Activated T-helper 2 cell treated with anti-CD3 and anti-CD28 coated beads, Interferon-gamma antibody, Interleukin-2, Interleukin-4, amounts not matched to agents 10 μg/mL and 5 μg/mL and 100 μg/mL, durations not matched to agents 14 hours and 24 hours and 36 hours (primary cell): ENCODE results near the gene DNAJC7. TPM values are rescaled to one million over a fixed set of nuclear protein-coding genes. Genes with fewer than 3 reads are reported as not detected.

Experiments
- DNase-seq: peaks from one replicate; pipeline ENCODE4 v3.0.0; 2021; ENCODE audit warnings: low spot score
- H3K27ac Mint-ChIP-seq: one replicate; pipeline ENCODE4 v1.8.0; 2021; ENCODE audit warnings: mixed read lengths
- H3K27me3 Mint-ChIP-seq: one replicate; pipeline ENCODE4 v1.8.0; 2021; ENCODE audit warnings: low read depth, mixed read lengths
- H3K36me3 Mint-ChIP-seq: one replicate; pipeline ENCODE4 v1.8.0; 2021; ENCODE audit warnings: low read depth, mixed read lengths
- H3K4me1 Mint-ChIP-seq: one replicate; pipeline ENCODE4 v1.8.0; 2021; ENCODE audit warnings: low read depth, mixed read lengths
- H3K4me3 Mint-ChIP-seq: one replicate; pipeline ENCODE4 v1.8.0; 2021; ENCODE audit warnings: low read depth, mild to moderate bottlenecking, moderate library complexity, mixed read lengths
- H3K9me3 Mint-ChIP-seq: one replicate; pipeline ENCODE4 v1.8.0; 2021; ENCODE audit warnings: mixed read lengths
- intact Hi-C: fragments of 100-400 bp; cut with micrococcal nuclease; formaldehyde crosslinking; loops from one replicate; pipeline ENCODE4 v1.15.1; 2023
- total RNA-seq: library from RNA; stranded (reverse); gene quantifications from 2 replicates; pipeline ENCODE4 v1.2.3, GENCODE V29; 2022

Gene DNAJC7
- total RNA-seq, 1 donor from 2014 or later, result 115 TPM

GRCh38 chr17:41976142-41976768, 41.0 kb downstream of the DNAJC7 start:
- Mint-ChIP-seq H3K4me3 (no peak overlapping the region), H3K9me3 (no peaks in the 10 kb centered on the region), H3K27me3 (no peaks in the 10 kb centered on the region), H3K4me1 (peaks cover 4% of the 10 kb centered on the region), H3K36me3 (peaks cover 75% of the 10 kb centered on the region), H3K27ac (no peak overlapping the region)
- DNase-seq, result no peak
- intact Hi-C loops, result no loop called here

- no peak overlapping the region for H3K27ac Mint-ChIP-seq
- H3K9me3 Mint-ChIP-seq, result no peaks in the 10 kb centered on the region
- peaks cover 8% of the 10 kb centered on the region for H3K4me1 Mint-ChIP-seq
- no peak for DNase-seq
- H3K36me3 Mint-ChIP-seq, result peaks cover 74% of the 10 kb centered on the region
- no peak overlapping the region for H3K4me3 Mint-ChIP-seq
- intact Hi-C loops, result no loop called here
- H3K27me3 Mint-ChIP-seq, result no peaks in the 10 kb centered on the region
These were observed 41.8 kb downstream of the DNAJC7 start for GRCh38 chr17:41975099-41976083.

GRCh38 chr17:41974658-41975057, 42.6 kb downstream of the DNAJC7 start:
- Mint-ChIP-seq H3K27me3 (no peaks in the 10 kb centered on the region), H3K27ac (no peak overlapping the region), H3K4me3 (no peak overlapping the region), H3K9me3 (no peaks in the 10 kb centered on the region), H3K36me3 (peaks cover 69% of the 10 kb centered on the region), H3K4me1 (peaks cover 8% of the 10 kb centered on the region)
- no peak for DNase-seq
- intact Hi-C loops, result no loop called here

GRCh38 chr17:41974031-41974430, 43.2 kb downstream of the DNAJC7 start:
- DNase-seq, result no peak
- peaks cover 74% of the 10 kb centered on the region for H3K36me3 Mint-ChIP-seq
- no peaks in the 10 kb centered on the region for H3K9me3 Mint-ChIP-seq
- no peak overlapping the region for H3K27ac Mint-ChIP-seq
- H3K4me3 Mint-ChIP-seq, result no peak overlapping the region
- intact Hi-C loops, result no loop called here
- no peaks in the 10 kb centered on the region for H3K27me3 Mint-ChIP-seq
- peaks cover 8% of the 10 kb centered on the region for H3K4me1 Mint-ChIP-seq

- DNase-seq, result no peak
- no peaks in the 10 kb centered on the region for H3K27me3 Mint-ChIP-seq
- intact Hi-C loops, result no loop called here
- H3K36me3 Mint-ChIP-seq, result peaks cover 77% of the 10 kb centered on the region
- H3K9me3 Mint-ChIP-seq, result no peaks in the 10 kb centered on the region
- peaks cover 8% of the 10 kb centered on the region for H3K4me1 Mint-ChIP-seq
- H3K4me3 Mint-ChIP-seq, result no peak overlapping the region
- no peak overlapping the region for H3K27ac Mint-ChIP-seq
These were observed 43.8 kb downstream of the DNAJC7 start for GRCh38 chr17:41973408-41973811.

GRCh38 chr17:41972571-41973407, 44.5 kb downstream of the DNAJC7 start:
- Mint-ChIP-seq H3K27me3 (no peaks in the 10 kb centered on the region), H3K36me3 (peaks cover 75% of the 10 kb centered on the region), H3K9me3 (no peaks in the 10 kb centered on the region), H3K27ac (no peak overlapping the region), H3K4me3 (no peak overlapping the region), H3K4me1 (peaks cover 12% of the 10 kb centered on the region)
- intact Hi-C loops, result no loop called here
- no peak for DNase-seq

GRCh38 chr17:41971721-41972523, 45.3 kb downstream of the DNAJC7 start:
- Mint-ChIP-seq H3K4me3 (no peak overlapping the region), H3K27ac (no peak overlapping the region), H3K36me3 (peaks cover 70% of the 10 kb centered on the region), H3K4me1 (peaks cover 16% of the 10 kb centered on the region), H3K27me3 (no peaks in the 10 kb centered on the region), H3K9me3 (no peaks in the 10 kb centered on the region)
- intact Hi-C loops, result no loop called here
- no peak for DNase-seq

- no peak for DNase-seq
- no peaks in the 10 kb centered on the region for H3K27me3 Mint-ChIP-seq
- intact Hi-C loops, result no loop called here
- H3K36me3 Mint-ChIP-seq, result peaks cover 61% of the 10 kb centered on the region
- H3K9me3 Mint-ChIP-seq, result no peaks in the 10 kb centered on the region
- H3K4me1 Mint-ChIP-seq, result peaks cover 19% of the 10 kb centered on the region
- H3K4me3 Mint-ChIP-seq, result no peak overlapping the region
- H3K27ac Mint-ChIP-seq, result no peak overlapping the region
These were observed 46.3 kb downstream of the DNAJC7 start for GRCh38 chr17:41970901-41971331.

GRCh38 chr17:41968676-41969075, 48.6 kb downstream of the DNAJC7 start:
- DNase-seq, result no peak
- no peaks in the 10 kb centered on the region for H3K9me3 Mint-ChIP-seq
- intact Hi-C loops, result no loop called here
- H3K36me3 Mint-ChIP-seq, result peaks cover 41% of the 10 kb centered on the region
- H3K27me3 Mint-ChIP-seq, result peaks cover 2% of the 10 kb centered on the region
- H3K4me3 Mint-ChIP-seq, result peak overlapping the region; percentile 80
- H3K4me1 Mint-ChIP-seq, result peaks cover 30% of the 10 kb centered on the region
- no peak overlapping the region for H3K27ac Mint-ChIP-seq

GRCh38 chr17:41967921-41968578, 49.2 kb downstream of the DNAJC7 start:
- Mint-ChIP-seq H3K9me3 (no peaks in the 10 kb centered on the region), H3K36me3 (peaks cover 35% of the 10 kb centered on the region), H3K4me1 (peaks cover 30% of the 10 kb centered on the region), H3K27ac (peak overlapping the region; percentile 54), H3K4me3 (peak overlapping the region; percentile 80), H3K27me3 (peaks cover 2% of the 10 kb centered on the region)
- intact Hi-C loops, result no loop called here
- no peak for DNase-seq

- Mint-ChIP-seq H3K4me1 (peaks cover 27% of the 10 kb centered on the region), H3K27ac (peak overlapping the region; percentile 54), H3K36me3 (peaks cover 30% of the 10 kb centered on the region), H3K9me3 (no peaks in the 10 kb centered on the region), H3K4me3 (peak overlapping the region; percentile 80), H3K27me3 (peaks cover 2% of the 10 kb centered on the region)
- intact Hi-C loops, result no loop called here
- DNase-seq, result peak; percentile 38
These were observed 49.9 kb downstream of the DNAJC7 start for GRCh38 chr17:41967141-41967920.
